NCI-H446 treated with DMSO at 0.1 percent for 48 hours (cell line): ENCODE results near the gene SPG21.

ENCODE experiments used
- DNase-seq: peaks from one replicate; lab custom pipeline; 2025; lab: John Stamatoyannopoulos, UW

SPG21 gene

GRCh38 chr15:64991536-64992135 lies 1.9 kb upstream of the SPG21 start:
- peak; percentile 16 for DNase-seq

GRCh38 chr15:64990168-64990470 lies 405 bp upstream of the SPG21 start:
- DNase-seq: no peak

GRCh38 chr15:64987136-64987535 lies 2.6 kb downstream of the SPG21 start:
- no peak for DNase-seq

GRCh38 chr15:64985366-64986033 lies 4.2 kb downstream of the SPG21 start:
- DNase-seq: no peak

- no peak for DNase-seq
These were observed 7.2 kb downstream of the SPG21 start for GRCh38 chr15:64982472-64982871.

- no peak for DNase-seq
These were observed 7.8 kb downstream of the SPG21 start for GRCh38 chr15:64981812-64982431.

- DNase-seq: no peak
These were observed 10.4 kb downstream of the SPG21 start for GRCh38 chr15:64979252-64979710.

- no peak for DNase-seq
These were observed 14.3 kb downstream of the SPG21 start for GRCh38 chr15:64975390-64975789.

GRCh38 chr15:64970698-64971097 lies 19.0 kb downstream of the SPG21 start:
- no peak for DNase-seq

GRCh38 chr15:64969401-64969800 lies 20.3 kb downstream of the SPG21 start:
- no peak for DNase-seq

- DNase-seq: no peak
These were observed 28.7 kb downstream of the SPG21 start for GRCh38 chr15:64961013-64961412.

GRCh38 chr15:64960153-64960552 lies 29.6 kb downstream of the SPG21 start:
- no peak for DNase-seq

- no peak for DNase-seq
These were observed 30.6 kb downstream of the SPG21 start for GRCh38 chr15:64959128-64959527.

GRCh38 chr15:64954395-64954794 lies 35.3 kb downstream of the SPG21 start:
- no peak for DNase-seq

- DNase-seq: no peak
These were observed 37.8 kb downstream of the SPG21 start for GRCh38 chr15:64951777-64952418.

- DNase-seq: no peak
These were observed 38.8 kb downstream of the SPG21 start for GRCh38 chr15:64950888-64951287.

- no peak for DNase-seq
These were observed 40.1 kb downstream of the SPG21 start for GRCh38 chr15:64949383-64950186.

- no peak for DNase-seq
These were observed 40.8 kb downstream of the SPG21 start for GRCh38 chr15:64948916-64949315.

GRCh38 chr15:64947211-64947610 lies 42.5 kb downstream of the SPG21 start:
- no peak for DNase-seq

GRCh38 chr15:64944961-64945360 lies 44.8 kb downstream of the SPG21 start:
- DNase-seq: no peak

- no peak for DNase-seq
These were observed 46.0 kb downstream of the SPG21 start for GRCh38 chr15:64943512-64944225.

- no peak for DNase-seq
These were observed 47.4 kb downstream of the SPG21 start for GRCh38 chr15:64942356-64942755.
